ENCODE data around the gene L3MBTL3. TPM values are rescaled to one million over a fixed set of nuclear protein-coding genes. Genes with fewer than 3 reads are reported as not detected.

L3MBTL3 gene
- total RNA-seq, 1 experiment from 2014 or later: 4.7 TPM

DNA sequence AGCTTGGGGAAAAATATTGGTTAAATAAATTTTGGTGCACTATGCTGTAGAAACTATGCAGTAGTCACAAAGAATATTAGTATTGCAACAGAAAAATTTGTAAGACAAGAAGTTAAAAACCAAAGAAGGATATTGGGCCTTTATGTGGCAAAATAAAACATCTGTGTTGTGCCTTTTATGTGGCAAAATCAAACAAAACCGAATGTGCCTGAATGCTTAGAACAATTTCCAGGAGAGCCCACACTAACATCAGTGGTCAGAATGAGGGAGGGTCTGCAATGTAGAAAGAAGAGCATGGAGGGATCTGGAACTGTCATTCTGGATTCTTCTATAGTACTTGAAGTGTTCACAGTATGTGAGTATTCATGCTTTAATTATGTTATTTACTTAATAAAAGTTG is 75.2 kb downstream of the L3MBTL3 start:
- no peak overlapping the region for H4K91ac ChIP-seq (ENCODE audit: insufficient read length, low read depth, low read length)
- H3K9me3 Mint-ChIP-seq: no peaks in the 10 kb centered on the region; a peak in 1 of 5 replicates
- H3K36me3 Mint-ChIP-seq (ENCODE audit: insufficient read depth in 1 of 3, low read depth in 3 of 3): peaks cover 3 to 20% (median 7%) of the 10 kb centered on the region in 3 experiments; a peak in 6 of 7 replicates
- H4K5ac ChIP-seq (ENCODE audit: insufficient read length, low read depth, low read length): no peak overlapping the region
- H3K4ac ChIP-seq (ENCODE audit: low read depth, low read length): no peak overlapping the region
- no peak overlapping the region for H3K14ac ChIP-seq (ENCODE audit: insufficient read depth, low read length)
- H2BK5ac ChIP-seq (ENCODE audit: insufficient read length, low read length): no peak overlapping the region
- no peak overlapping the region for H3K9ac ChIP-seq (ENCODE audit: extremely low read depth, insufficient read length, low read length)
- H3K4me1 ChIP-seq (ENCODE audit: insufficient read depth, low read length): no peaks in the 10 kb centered on the region
- H4K20me1 ChIP-seq (ENCODE audit: control insufficient read depth, insufficient read depth, insufficient read length): no peaks in the 10 kb centered on the region
- TF ChIP-seq, protein P1, sequence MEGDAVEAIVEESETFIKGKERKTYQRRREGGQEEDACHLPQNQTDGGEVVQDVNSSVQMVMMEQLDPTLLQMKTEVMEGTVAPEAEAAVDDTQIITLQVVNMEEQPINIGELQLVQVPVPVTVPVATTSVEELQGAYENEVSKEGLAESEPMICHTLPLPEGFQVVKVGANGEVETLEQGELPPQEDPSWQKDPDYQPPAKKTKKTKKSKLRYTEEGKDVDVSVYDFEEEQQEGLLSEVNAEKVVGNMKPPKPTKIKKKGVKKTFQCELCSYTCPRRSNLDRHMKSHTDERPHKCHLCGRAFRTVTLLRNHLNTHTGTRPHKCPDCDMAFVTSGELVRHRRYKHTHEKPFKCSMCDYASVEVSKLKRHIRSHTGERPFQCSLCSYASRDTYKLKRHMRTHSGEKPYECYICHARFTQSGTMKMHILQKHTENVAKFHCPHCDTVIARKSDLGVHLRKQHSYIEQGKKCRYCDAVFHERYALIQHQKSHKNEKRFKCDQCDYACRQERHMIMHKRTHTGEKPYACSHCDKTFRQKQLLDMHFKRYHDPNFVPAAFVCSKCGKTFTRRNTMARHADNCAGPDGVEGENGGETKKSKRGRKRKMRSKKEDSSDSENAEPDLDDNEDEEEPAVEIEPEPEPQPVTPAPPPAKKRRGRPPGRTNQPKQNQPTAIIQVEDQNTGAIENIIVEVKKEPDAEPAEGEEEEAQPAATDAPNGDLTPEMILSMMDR (conservative IDR thresholded peaks at IDR 0.05): no peak
- H3K4me1 Mint-ChIP-seq: peaks cover 3 to 6% of the 10 kb centered on the region in 2 experiments; a peak in 1 of 4 replicates
- no peak overlapping the region for H3K4me3 Mint-ChIP-seq
- H3K23ac ChIP-seq (ENCODE audit: insufficient read length, low read depth, low read length): no peak overlapping the region
- H2AFZ ChIP-seq (ENCODE audit: low read length): no peak overlapping the region
- H3K79me1 ChIP-seq (ENCODE audit: insufficient read depth, low read depth, low read length, poor library complexity, severe bottlenecking): no peaks in the 10 kb centered on the region
- H3K9me3 ChIP-seq (ENCODE audit: control insufficient read depth, low read depth, low read length): no peaks in the 10 kb centered on the region
- H3K79me2 ChIP-seq (ENCODE audit: insufficient read depth, low read length): no peaks in the 10 kb centered on the region
- no peak overlapping the region for H3K18ac ChIP-seq (ENCODE audit: insufficient read length, low read depth, low read length)
- H4K8ac ChIP-seq (replicated peaks; ENCODE audit: insufficient read length, low read depth, low read length): no peak overlapping the region
- no peak overlapping the region for H2AK5ac ChIP-seq (ENCODE audit: insufficient read length, low read length)
- H3T11ph ChIP-seq (ENCODE audit: low read length): no peak overlapping the region
- H3K27me3 ChIP-seq (ENCODE audit: insufficient read depth, low read length): no peaks in the 10 kb centered on the region
- no peak overlapping the region for H2BK12ac ChIP-seq (ENCODE audit: insufficient read length, low read depth, low read length)
- no peak overlapping the region for H3K4me2 ChIP-seq (ENCODE audit: insufficient read depth, insufficient read length, low read length)
- H2BK120ac ChIP-seq (ENCODE audit: low read depth, low read length, poor library complexity, severe bottlenecking): no peak overlapping the region
- H3K27ac ChIP-seq (ENCODE audit: insufficient read length, low read depth, low read length): no peak overlapping the region
- no peaks in the 10 kb centered on the region for H3K23me2 ChIP-seq (ENCODE audit: insufficient read length, low read depth, low read length, poor library complexity, severe bottlenecking)
- no peak overlapping the region for H3K27ac Mint-ChIP-seq
- DNase-seq: no peak
- no peak overlapping the region for H3K56ac ChIP-seq (ENCODE audit: insufficient read length, low read depth, low read length)
- H2BK20ac ChIP-seq (ENCODE audit: low read depth, low read length, poor library complexity, severe bottlenecking): no peak overlapping the region
- WGBS (ENCODE audit: extremely low coverage, insufficient read length, low lambda C conversion rate): no CpG with 5 or more reads among the region's 1 CpG
- H3K27me3 Mint-ChIP-seq (ENCODE audit: low read depth): no peaks in the 10 kb centered on the region
- H2BK15ac ChIP-seq (ENCODE audit: low read depth, low read length): no peak overlapping the region
